Panc1 (cell line): Measurements from ENCODE around the gene PPP2R5D.

ENCODE experiments used
- POLR2AphosphoS5 ChIP-seq: IDR thresholded peaks from 2 replicates; pipeline ENCODE4 v1.6.1; 2012; ENCODE audit warnings: mild to moderate bottlenecking, low read depth, low read length, moderate library complexity
- SIN3A ChIP-seq: IDR thresholded peaks from 2 replicates; pipeline ENCODE4 v1.6.1; 2012; ENCODE audit warnings: low read depth, mild to moderate bottlenecking, low read length, moderate library complexity, borderline replicate concordance; ENCODE audit not compliant: insufficient read depth
- TCF7L2 ChIP-seq: IDR thresholded peaks from 2 replicates; pipeline ENCODE4 v1.6.1; 2011; ENCODE audit warnings: mild to moderate bottlenecking, low read depth, low read length, inconsistent platforms
- TF ChIP-seq, protein P1 (sequence below): fragments of 450-650 bp; IDR thresholded peaks from 2 replicates; pipeline ENCODE4 v1.5.1; 2017; ENCODE audit warnings: mild to moderate bottlenecking

DNA sequence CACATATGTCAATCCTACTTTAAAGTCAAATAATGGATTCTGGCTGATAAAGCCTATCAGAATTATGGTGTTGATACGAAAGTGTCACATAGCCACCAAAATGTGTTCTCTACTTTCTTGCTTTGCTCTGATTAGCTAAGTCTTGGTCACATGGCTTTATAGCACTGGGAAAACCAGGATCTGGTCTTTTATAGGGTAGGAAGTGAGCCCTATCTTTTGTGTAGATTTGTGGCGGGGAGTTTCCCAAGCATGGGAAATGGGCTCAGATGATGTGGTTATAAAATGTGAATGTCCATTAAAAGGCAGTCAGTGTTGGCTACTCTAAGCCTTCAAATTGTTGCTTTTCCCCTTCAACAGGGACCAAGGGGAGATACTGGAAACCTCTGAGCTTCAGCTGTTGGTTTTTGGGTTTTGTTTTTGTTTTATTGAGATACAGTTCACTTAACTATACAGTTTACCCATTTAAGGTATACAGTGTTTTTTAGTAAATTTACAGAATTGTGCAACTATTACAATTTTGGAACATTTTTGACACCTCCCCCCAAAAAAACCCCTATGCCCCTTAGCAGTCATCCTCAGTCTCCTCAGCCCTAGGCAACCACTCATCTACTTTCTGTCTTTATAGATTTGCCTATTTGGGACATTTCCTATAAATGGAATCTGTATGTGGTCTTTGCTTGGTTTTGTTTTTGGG, 49.3 kb downstream of the PPP2R5D start:
- TF ChIP-seq SIN3A: no peak
- TF ChIP-seq, protein P1, sequence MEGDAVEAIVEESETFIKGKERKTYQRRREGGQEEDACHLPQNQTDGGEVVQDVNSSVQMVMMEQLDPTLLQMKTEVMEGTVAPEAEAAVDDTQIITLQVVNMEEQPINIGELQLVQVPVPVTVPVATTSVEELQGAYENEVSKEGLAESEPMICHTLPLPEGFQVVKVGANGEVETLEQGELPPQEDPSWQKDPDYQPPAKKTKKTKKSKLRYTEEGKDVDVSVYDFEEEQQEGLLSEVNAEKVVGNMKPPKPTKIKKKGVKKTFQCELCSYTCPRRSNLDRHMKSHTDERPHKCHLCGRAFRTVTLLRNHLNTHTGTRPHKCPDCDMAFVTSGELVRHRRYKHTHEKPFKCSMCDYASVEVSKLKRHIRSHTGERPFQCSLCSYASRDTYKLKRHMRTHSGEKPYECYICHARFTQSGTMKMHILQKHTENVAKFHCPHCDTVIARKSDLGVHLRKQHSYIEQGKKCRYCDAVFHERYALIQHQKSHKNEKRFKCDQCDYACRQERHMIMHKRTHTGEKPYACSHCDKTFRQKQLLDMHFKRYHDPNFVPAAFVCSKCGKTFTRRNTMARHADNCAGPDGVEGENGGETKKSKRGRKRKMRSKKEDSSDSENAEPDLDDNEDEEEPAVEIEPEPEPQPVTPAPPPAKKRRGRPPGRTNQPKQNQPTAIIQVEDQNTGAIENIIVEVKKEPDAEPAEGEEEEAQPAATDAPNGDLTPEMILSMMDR: no peak
- no peak for TF ChIP-seq POLR2AphosphoS5
- TF ChIP-seq TCF7L2: no peak
